Activated naive CD4-positive, alpha-beta T cell treated with Interleukin-2 at 50 U/mL for 16 hours (primary cell): ENCODE data around the gene MRFAP1.
"Not testable (repeated sequence)": the region's sequence is repeated elsewhere in the genome, so short reads cannot be mapped to it uniquely, and the experiment has no call there.

Experiments
- DNase-seq: peaks from one replicate; pipeline ENCODE4 v3.0.0-alpha.2; 2020

MRFAP1 gene

GRCh38 chr4:6612961-6613675, 27.4 kb upstream of the MRFAP1 start:
- no peak for DNase-seq

- no peak for DNase-seq
Observed at GRCh38 chr4:6613676-6614651, 26.5 kb upstream of the MRFAP1 start.

- no peak for DNase-seq
Observed at GRCh38 chr4:6614701-6615230, 25.7 kb upstream of the MRFAP1 start.

GRCh38 chr4:6616087-6616995, 24.1 kb upstream of the MRFAP1 start:
- no peak for DNase-seq

- DNase-seq: no peak
Observed at GRCh38 chr4:6617246-6617645, 23.2 kb upstream of the MRFAP1 start.

- DNase-seq: no peak
Observed at GRCh38 chr4:6618386-6619115, 21.9 kb upstream of the MRFAP1 start.

GRCh38 chr4:6619116-6619465, 21.4 kb upstream of the MRFAP1 start:
- DNase-seq: no peak

- no peak for DNase-seq
Observed at GRCh38 chr4:6619466-6620255, 20.8 kb upstream of the MRFAP1 start.

GRCh38 chr4:6620296-6620695, 20.2 kb upstream of the MRFAP1 start:
- no peak for DNase-seq

- DNase-seq: no peak
Observed at GRCh38 chr4:6620891-6621555, 19.5 kb upstream of the MRFAP1 start.

GRCh38 chr4:6621556-6621927, 18.9 kb upstream of the MRFAP1 start:
- DNase-seq: no peak

GRCh38 chr4:6622744-6623143, 17.7 kb upstream of the MRFAP1 start:
- DNase-seq: no peak

GRCh38 chr4:6625256-6625655, 15.2 kb upstream of the MRFAP1 start:
- no peak for DNase-seq

GRCh38 chr4:6626066-6626465, 14.4 kb upstream of the MRFAP1 start:
- no peak for DNase-seq

GRCh38 chr4:6627832-6628231, 12.7 kb upstream of the MRFAP1 start:
- no peak for DNase-seq

GRCh38 chr4:6628484-6628883, 12.0 kb upstream of the MRFAP1 start:
- not testable (repeated sequence) for DNase-seq

- DNase-seq: no peak
Observed at GRCh38 chr4:6632125-6632524, 8.4 kb upstream of the MRFAP1 start.

GRCh38 chr4:6633091-6633906, 7.2 kb upstream of the MRFAP1 start:
- no peak for DNase-seq

GRCh38 chr4:6634746-6635145, 5.7 kb upstream of the MRFAP1 start:
- no peak for DNase-seq
